Measurements from ENCODE around the gene RAPGEF5.

DNA sequence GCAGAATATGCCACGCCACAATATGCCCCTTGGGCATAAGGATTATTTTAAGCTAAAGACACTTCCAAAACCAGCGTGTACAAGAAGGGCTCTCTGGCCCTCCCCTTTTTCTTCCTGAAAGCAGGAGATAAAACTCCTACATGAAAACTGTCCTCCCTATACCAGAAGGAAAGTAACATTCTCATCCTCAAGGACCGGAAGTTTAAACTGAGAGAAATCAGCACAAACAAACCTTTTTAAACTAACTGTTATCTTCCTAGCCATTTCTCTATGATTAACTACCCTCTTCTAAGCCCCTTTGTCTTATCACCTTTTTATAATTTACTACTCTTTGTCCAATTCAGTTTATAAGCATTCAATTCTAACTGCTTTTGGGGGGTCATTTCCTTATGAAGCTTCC lies 16.4 kb upstream of the RAPGEF5 start:
- TF ChIP-seq POLR2A (IDR thresholded peaks at IDR 0.05; ENCODE audit: low read length) = no peak
- TF ChIP-seq GATA1 (IDR thresholded peaks at IDR 0.05; ENCODE audit: low read depth, low read length) = no peak

All from erythroblast (primary cell).